ENCODE data around the gene RPS17.

GRCh38 chr15:82545002-82545401, 4.7 kb upstream of the RPS17 start:
- TF ChIP-seq POLR2A (IDR thresholded peaks at IDR 0.05; ENCODE audit: low read depth, low read length) (no peak), POLR2AphosphoS5 (IDR thresholded peaks at IDR 0.05; ENCODE audit: low read depth, low read length) (no peak)

All from GM12891 (cell line).